Stromal cell of bone marrow (primary cell): Measurements from ENCODE around the gene CGB1.
"Not testable (repeated sequence)": the region's sequence is repeated elsewhere in the genome, so short reads cannot be mapped to it uniquely, and the experiment has no call there.

Source experiments
- DNase-seq: peaks from one replicate; pipeline ENCODE4 v3.0.0-alpha.2; 2012; ENCODE audit warnings: low read depth

CGB1 gene

GRCh38 chr19:49020931-49021895 is 15.5 kb downstream of the CGB1 start:
- no peak for DNase-seq

GRCh38 chr19:49020342-49020741 is 16.4 kb downstream of the CGB1 start:
- DNase-seq: no peak

- DNase-seq: peak; percentile 3
Measured at GRCh38 chr19:49019242-49019932, 17.3 kb downstream of the CGB1 start.

GRCh38 chr19:49018388-49019241 is 18.1 kb downstream of the CGB1 start:
- not testable (repeated sequence) for DNase-seq

- no peak for DNase-seq
Measured at GRCh38 chr19:49017666-49018351, 18.9 kb downstream of the CGB1 start.

- DNase-seq: no peak
Measured at GRCh38 chr19:49017041-49017665, 19.5 kb downstream of the CGB1 start, which contains the start of gene LHB. LHB (minus strand) TSS chr19:49017091; CDS start chr19:49017081, 10 bp downstream.

- DNase-seq: no peak
Measured at GRCh38 chr19:49016067-49016839, 20.4 kb downstream of the CGB1 start.

- no peak for DNase-seq
Measured at GRCh38 chr19:49014870-49015255, 21.8 kb downstream of the CGB1 start.

GRCh38 chr19:49014123-49014869 is 22.4 kb downstream of the CGB1 start:
- no peak for DNase-seq

GRCh38 chr19:49011194-49011593 is 25.5 kb downstream of the CGB1 start:
- DNase-seq: no peak

GRCh38 chr19:49010453-49010852 is 26.2 kb downstream of the CGB1 start:
- DNase-seq: no peak

- no peak for DNase-seq
Measured at GRCh38 chr19:49009828-49010227, 26.9 kb downstream of the CGB1 start.

- no peak for DNase-seq
Measured at GRCh38 chr19:49006905-49007304, 29.8 kb downstream of the CGB1 start.

- DNase-seq: no peak
Measured at GRCh38 chr19:49004964-49005614, 31.6 kb downstream of the CGB1 start.

GRCh38 chr19:49004133-49004532 is 32.6 kb downstream of the CGB1 start:
- no peak for DNase-seq

GRCh38 chr19:48999481-49000325 is 37.0 kb downstream of the CGB1 start:
- DNase-seq: no peak

- DNase-seq: no peak
Measured at GRCh38 chr19:48997972-48998371, 38.7 kb downstream of the CGB1 start.

- DNase-seq: no peak
Measured at GRCh38 chr19:48994035-48994386, 42.7 kb downstream of the CGB1 start.
